HepG2 (cell line): ENCODE data around the gene RCC1. TPM values are rescaled to one million over a fixed set of nuclear protein-coding genes. Genes with fewer than 3 reads are reported as not detected.

Experiments
- CREB3 ChIP-seq: sonication (generic); formaldehyde crosslinking; IDR thresholded peaks from 2 replicates; pipeline ENCODE4 v1.5.0; 2020; ENCODE audit warnings: missing genetic modification reagents
- DR1 ChIP-seq: sonication (generic); formaldehyde crosslinking; IDR thresholded peaks from 2 replicates; pipeline ENCODE4 v1.8.0; 2021; ENCODE audit warnings: mild to moderate bottlenecking, missing genetic modification reagents, inconsistent platforms
- ELF4 ChIP-seq: sonication (generic); formaldehyde crosslinking; IDR thresholded peaks from 2 replicates; pipeline ENCODE4 v1.5.0; 2020; ENCODE audit warnings: missing genetic modification reagents, mild to moderate bottlenecking, moderate library complexity, borderline replicate concordance
- FOXO4 ChIP-seq: sonication (generic); formaldehyde crosslinking; conservative IDR thresholded peaks from 2 replicates; pipeline ENCODE4 v1.8.1; 2023; ENCODE audit warnings: missing genetic modification reagents
- IKZF5 ChIP-seq: IDR thresholded peaks from 2 replicates; pipeline ENCODE4 v1.6.1; 2018; ENCODE audit warnings: missing genetic modification reagents, mild to moderate bottlenecking, missing compliant biosample characterization
- KDM3A ChIP-seq: IDR thresholded peaks from 2 replicates; pipeline ENCODE4 v1.6.1; 2018; ENCODE audit warnings: low read depth, missing compliant biosample characterization
- KLF15 ChIP-seq: sonication (generic); formaldehyde crosslinking; IDR thresholded peaks from 2 replicates; pipeline ENCODE4 v1.8.1; 2023; ENCODE audit warnings: borderline replicate concordance, mild to moderate bottlenecking, inconsistent platforms, missing genetic modification reagents, mixed read lengths
- NR2F2 ChIP-seq: IDR thresholded peaks from 2 replicates; pipeline ENCODE4 v1.6.1; 2012; ENCODE audit warnings: low read depth, inconsistent platforms, borderline replicate concordance
- PBX2 ChIP-seq: IDR thresholded peaks from 2 replicates; pipeline ENCODE4 v1.6.1; 2016; ENCODE audit warnings: control low read depth
- RFX1 ChIP-seq: fragments of 450-650 bp; IDR thresholded peaks from 2 replicates; pipeline ENCODE4 v1.6.1; 2017
- RFXAP ChIP-seq: sonication (generic); formaldehyde crosslinking; IDR thresholded peaks from 2 replicates; pipeline ENCODE4 v1.4.0; 2020; ENCODE audit warnings: missing genetic modification reagents, borderline replicate concordance
- SNAPC5 ChIP-seq: sonication (generic); formaldehyde crosslinking; IDR thresholded peaks from 2 replicates; pipeline ENCODE4 v1.8.1; 2023; ENCODE audit warnings: mild to moderate bottlenecking, missing genetic modification reagents, borderline replicate concordance
- SP4 ChIP-seq: sonication (generic); formaldehyde crosslinking; IDR thresholded peaks from 2 replicates; pipeline ENCODE4 v1.8.1; 2023; ENCODE audit warnings: mild to moderate bottlenecking, missing genetic modification reagents
- ZBTB25 ChIP-seq: IDR thresholded peaks from 2 replicates; pipeline ENCODE4 v1.6.1; 2018; ENCODE audit warnings: missing genetic modification reagents
- ZBTB34 ChIP-seq: sonication (generic); formaldehyde crosslinking; IDR thresholded peaks from 2 replicates; pipeline ENCODE4 v1.8.0; 2022; ENCODE audit warnings: mild to moderate bottlenecking, missing genetic modification reagents
- ZNF225 ChIP-seq: sonication (generic); formaldehyde crosslinking; IDR thresholded peaks from 2 replicates; pipeline ENCODE4 v1.4.0; 2020; ENCODE audit warnings: mild to moderate bottlenecking, missing genetic modification reagents
- ZNF597 ChIP-seq: sonication (generic); formaldehyde crosslinking; IDR thresholded peaks from 2 replicates; pipeline ENCODE4 v1.5.0; 2020; ENCODE audit warnings: missing genetic modification reagents
- ZNF644 ChIP-seq: IDR thresholded peaks from 2 replicates; pipeline ENCODE4 v1.6.1; 2016; ENCODE audit warnings: low read depth
- ZNF768 ChIP-seq: sonication (generic); formaldehyde crosslinking; IDR thresholded peaks from 2 replicates; pipeline ENCODE4 v1.4.0; 2020; ENCODE audit warnings: missing genetic modification reagents
- ZNF776 ChIP-seq: sonication (generic); formaldehyde crosslinking; IDR thresholded peaks from 2 replicates; pipeline ENCODE4 v1.4.0; 2020; ENCODE audit warnings: mild to moderate bottlenecking, missing genetic modification reagents
- polyA plus RNA-seq, 8 experiments: library from polyadenylated mRNA; depleted of rRNA in 3 of 8; stranded (reverse) in 7 of 8; unstranded in 1 of 8; fragments of >200 nt; fragmentation: Illumina TruSeq in 4 of 8; extraction: Trizol in 4 of 8; gene quantifications; 2 replicates each; pipeline versions ENCODE4 v1.2.1 to v1.2.3, GENCODE V29; 2011 to 2016; ENCODE audit warnings: low read depth in 4 of 8, missing spikeins in 1 of 8, mixed read lengths in 1 of 8; ENCODE audit not compliant: insufficient read depth in 1 of 8
- total RNA-seq, 5 experiments: library from RNA; depleted of rRNA; stranded (reverse); fragments of >200 nt; fragmentation: Illumina TruSeq; extraction: Trizol; gene quantifications; 2 replicates each; pipeline ENCODE4 v1.2.3, GENCODE V29; 2016; ENCODE audit warnings: low read depth in 1 of 5

The RCC1 gene
- total and polyA plus RNA-seq, 2 of the 13 experiments (the other 11 are each of a cell fraction or from before 2014, with no cell fraction given) = 47.2 to 80.8 TPM

- TF ChIP-seq ZBTB34 (CRISPR knock-in tag) (peak; percentile 64; the same call in 1 of the 2 replicates), KLF15 (CRISPR knock-in tag) (no peak; the same call in 1 of the 2 replicates), PBX2 (CRISPR knock-in tag) (no peak), SP4 (CRISPR knock-in tag) (peak; percentile 81), KDM3A (CRISPR knock-in tag) (no peak; the same call in 1 of the 2 replicates), CREB3 (CRISPR knock-in tag) (no peak), ZNF597 (CRISPR knock-in tag) (no peak), ZNF644 (CRISPR knock-in tag) (no peak), FOXO4 (CRISPR knock-in tag) (no peak), ZNF225 (CRISPR knock-in tag) (no peak), RFXAP (CRISPR knock-in tag) (peak; percentile 70; the same call in 1 of the 2 replicates), RFX1 (no peak; the same call in 1 of the 2 replicates), ZBTB25 (CRISPR knock-in tag) (peak; percentile 51; the same call in 1 of the 2 replicates), NR2F2 (no peak; the same call in 1 of the 2 replicates), SNAPC5 (CRISPR knock-in tag) (no peak), ZNF768 (CRISPR knock-in tag) (peak; percentile 23), IKZF5 (CRISPR knock-in tag) (no peak; the same call in none of the 2 replicates), ELF4 (CRISPR knock-in tag) (peak; percentile 93), ZNF776 (peak; percentile 85; the same call in 1 of the 2 replicates), DR1 (CRISPR knock-in tag) (peak; percentile 77; the same call in 1 of the 2 replicates)
These were observed 47.2 kb downstream of the RCC1 start, which contains the start of gene TRNAU1AP (continued) for GRCh38 chr1:28552758-28553663.
